Fibroblast of peridontal ligament (primary cell): ENCODE measurements around the gene LY6G5B.

Experiments
- DNase-seq: peaks from one replicate; pipeline ENCODE4 v3.0.0-alpha.2; 2010; ENCODE audit errors: extremely low read depth

Gene LY6G5B, protein sequence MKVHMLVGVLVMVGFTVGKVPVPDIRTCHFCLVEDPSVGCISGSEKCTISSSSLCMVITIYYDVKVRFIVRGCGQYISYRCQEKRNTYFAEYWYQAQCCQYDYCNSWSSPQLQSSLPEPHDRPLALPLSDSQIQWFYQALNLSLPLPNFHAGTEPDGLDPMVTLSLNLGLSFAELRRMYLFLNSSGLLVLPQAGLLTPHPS

DNA sequence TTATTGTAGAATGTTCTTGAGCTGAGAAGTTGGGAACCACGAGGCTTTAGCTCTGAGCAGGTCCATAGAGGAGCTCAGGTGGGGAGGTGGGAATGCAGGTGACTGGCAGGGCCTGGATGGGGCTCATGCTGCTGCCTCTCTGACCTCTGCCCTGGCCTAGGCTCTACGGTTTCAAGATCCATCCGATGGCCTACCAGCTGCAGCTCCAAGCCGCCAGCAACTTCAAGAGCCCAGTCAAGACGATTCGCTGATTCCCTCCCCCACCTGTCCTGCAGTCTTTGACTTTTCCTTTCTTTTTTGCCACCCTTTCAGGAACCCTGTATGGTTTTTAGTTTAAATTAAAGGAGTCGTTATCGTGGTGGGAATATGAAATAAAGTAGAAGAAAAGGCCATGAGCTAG is at the start of gene LY6G5B:
Gene LY6G5B, plus strand, starts transcription at position 301 of the 400 bp plus-strand sequence. CDS start 975 bp downstream, outside the sequence.
- no peak for DNase-seq

DNA sequence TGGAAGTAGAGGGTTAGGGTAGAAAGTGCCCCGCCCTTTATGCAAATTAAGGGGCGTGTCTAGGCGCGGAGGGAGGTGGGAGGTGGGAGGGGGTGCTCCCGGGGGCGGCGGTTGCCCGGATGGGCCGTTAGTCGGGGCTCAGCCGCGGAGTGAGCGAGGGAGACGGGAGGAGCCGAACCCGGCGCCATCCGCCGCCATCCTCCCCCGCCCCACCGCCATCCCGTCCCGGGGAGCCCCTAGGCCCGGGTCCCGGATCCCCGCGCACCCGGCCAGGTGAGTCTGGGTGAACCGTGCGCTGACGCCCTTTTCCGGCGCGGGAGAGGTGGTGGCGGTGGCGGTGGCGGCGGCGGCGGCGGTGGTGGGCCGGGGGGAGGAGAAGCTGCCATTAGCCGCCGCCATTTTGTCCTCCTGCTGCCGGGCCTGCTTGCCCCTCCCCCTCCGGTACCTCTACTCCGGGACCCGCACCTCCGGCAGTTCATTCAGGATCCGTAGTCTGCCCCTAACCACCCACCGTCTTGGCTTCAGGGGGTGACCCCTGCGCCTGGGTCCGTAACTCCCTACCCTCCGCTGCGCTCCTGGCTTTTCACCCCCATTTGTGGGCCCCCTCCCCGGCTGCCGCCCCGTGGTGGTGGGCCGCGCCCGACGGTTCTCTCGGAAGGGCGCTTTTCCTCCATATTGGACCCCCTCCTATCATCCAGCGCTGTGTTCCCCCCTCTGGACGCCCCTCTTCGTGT is 49.0 kb upstream of the LY6G5B start, which contains the start of gene PRRC2A:
Gene PRRC2A, plus strand, starts transcription at position 130 of the 734 bp plus-strand sequence. CDS start 2,075 bp downstream, outside the sequence.
- DNase-seq, result peak; percentile 48

DNA sequence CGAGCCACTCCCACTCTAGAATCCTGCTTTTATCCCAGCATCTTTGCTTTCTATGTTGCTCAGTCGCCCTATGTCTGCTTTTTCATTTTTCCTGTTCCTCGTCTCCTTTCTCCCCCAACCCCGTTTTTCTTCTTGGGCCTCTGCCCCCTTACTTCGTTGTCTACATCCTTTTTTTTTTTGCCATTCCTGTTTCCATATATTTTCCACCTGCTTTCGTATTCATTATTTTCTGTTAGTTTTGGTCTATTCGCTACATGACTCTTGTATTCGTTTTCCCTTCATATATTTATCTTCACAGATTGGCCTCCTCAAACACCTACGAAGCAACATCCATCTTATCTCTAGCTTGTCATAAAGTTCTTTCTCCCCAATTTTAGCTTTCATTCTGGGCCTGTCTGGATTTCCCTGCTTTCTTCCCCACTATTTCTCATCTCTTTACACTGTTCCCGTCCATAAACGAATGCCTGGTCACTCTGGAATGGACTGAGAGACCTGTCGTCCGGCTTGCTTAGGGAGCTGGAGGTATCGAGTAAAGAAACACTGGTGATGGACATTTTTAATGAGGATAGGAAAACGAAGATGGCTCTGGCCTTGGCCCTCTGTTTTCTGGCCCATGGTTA is 48.3 kb upstream of the LY6G5B start:
- no peak for DNase-seq

DNA sequence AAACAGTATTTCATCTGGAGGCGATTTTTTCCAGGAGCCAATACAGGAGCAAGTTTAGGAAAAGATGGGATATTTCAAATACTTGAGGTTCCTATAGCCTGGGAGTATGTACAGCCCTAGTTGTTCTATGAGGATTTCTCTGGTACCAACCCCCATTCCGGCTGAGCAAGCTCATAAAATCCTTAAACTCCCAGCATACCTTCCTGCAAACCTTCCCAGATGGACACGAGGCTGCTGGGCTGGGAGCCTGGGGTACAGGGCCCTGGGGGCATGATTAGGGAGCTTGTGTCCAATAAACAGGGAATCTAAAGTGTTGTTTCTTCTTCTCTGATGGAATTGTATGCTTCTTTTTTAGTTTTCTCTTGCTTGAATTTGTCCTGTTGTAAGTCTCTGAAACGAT is 47.8 kb upstream of the LY6G5B start:
- DNase-seq, result peak; percentile 20

DNA sequence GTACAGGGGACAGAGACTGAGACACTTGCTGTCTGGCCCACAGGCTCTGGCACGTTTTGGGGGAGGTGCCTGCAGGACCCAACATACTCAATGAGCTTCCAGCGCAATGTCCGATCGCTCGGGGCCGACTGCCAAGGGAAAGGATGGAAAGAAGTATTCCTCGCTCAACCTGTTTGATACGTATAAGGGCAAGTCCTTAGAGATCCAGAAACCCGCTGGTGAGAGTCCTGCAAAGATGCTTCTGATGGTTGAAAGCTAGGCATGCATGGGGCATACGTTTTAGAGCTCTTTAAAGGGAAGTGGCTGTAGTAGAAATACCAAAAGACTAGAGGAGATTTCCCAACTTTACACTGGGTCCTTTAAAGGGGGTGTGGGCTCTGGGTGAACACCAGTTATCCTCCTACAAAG is 47.1 kb upstream of the LY6G5B start:
- DNase-seq, result no peak

DNA sequence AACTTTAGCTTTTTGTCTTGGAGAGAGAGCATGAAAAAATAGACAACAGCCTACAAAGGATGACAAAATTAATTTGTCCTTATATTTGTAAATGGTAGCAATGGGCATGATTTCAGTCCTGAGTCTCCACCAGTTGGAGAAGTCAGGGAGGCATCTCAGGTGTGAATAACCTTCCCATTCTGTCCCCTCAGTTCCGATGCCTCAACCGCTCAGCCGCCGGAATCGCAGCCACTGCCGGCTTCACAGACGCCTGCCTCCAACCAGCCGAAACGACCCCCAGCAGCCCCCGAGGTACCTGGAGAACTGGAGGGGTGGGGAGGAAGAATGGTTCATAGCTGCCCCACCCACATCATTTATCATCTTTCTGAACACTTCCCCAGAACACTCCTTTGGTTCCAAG is 45.7 kb upstream of the LY6G5B start:
- no peak for DNase-seq

DNA sequence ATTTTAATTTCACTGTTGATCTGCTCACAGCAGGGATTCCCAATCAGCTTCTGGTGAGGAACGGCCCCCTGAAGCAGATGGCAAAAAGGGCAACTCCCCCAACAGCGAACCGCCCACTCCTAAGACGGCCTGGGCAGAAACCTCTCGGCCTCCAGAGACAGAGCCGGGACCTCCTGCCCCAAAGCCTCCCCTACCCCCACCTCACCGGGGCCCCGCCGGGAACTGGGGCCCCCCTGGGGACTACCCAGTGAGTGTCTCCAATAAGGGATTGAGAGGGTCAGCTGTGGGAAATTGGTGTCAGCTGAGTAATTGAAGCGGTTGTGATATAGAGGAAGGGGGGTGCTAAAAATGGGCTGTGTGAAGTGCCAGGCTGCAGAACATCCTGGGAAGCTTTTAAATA is 42.8 kb upstream of the LY6G5B start:
- DNase-seq, result no peak

DNA sequence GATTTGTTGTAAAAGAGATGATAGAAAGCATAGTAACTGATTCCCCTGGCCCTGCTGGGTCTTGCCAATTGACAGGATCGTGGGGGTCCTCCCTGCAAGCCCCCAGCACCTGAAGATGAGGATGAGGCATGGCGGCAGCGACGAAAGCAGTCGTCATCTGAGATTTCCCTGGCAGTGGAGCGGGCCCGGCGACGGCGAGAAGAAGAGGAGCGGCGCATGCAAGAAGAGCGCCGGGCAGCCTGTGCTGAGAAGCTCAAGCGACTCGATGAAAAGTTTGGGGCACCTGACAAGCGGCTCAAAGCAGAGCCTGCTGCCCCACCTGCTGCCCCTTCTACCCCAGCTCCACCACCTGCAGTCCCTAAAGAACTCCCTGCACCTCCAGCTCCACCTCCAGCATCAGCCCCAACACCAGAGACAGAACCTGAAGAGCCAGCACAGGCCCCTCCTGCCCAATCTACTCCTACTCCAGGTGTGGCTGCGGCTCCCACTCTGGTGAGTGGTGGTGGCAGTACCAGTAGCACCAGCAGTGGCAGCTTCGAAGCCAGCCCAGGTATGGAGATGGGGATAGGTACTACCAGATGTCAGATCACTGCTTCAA is 42.0 kb upstream of the LY6G5B start:
- no peak for DNase-seq

DNA sequence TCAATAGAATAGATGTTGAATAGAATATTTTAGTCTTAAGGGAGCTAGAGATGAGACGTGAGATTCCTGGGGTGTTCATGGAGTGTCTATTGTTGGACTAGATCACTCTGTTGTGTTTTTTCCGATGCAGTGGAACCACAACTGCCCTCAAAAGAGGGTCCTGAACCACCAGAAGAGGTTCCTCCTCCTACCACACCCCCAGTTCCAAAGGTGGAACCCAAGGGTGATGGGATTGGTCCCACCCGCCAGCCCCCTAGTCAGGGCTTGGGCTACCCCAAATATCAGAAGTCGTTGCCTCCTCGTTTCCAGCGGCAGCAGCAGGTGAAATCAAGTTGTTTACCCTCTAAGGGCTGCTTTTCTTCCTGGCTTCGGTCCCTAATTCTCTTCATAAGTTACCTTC is 40.8 kb upstream of the LY6G5B start:
- no peak for DNase-seq

DNA sequence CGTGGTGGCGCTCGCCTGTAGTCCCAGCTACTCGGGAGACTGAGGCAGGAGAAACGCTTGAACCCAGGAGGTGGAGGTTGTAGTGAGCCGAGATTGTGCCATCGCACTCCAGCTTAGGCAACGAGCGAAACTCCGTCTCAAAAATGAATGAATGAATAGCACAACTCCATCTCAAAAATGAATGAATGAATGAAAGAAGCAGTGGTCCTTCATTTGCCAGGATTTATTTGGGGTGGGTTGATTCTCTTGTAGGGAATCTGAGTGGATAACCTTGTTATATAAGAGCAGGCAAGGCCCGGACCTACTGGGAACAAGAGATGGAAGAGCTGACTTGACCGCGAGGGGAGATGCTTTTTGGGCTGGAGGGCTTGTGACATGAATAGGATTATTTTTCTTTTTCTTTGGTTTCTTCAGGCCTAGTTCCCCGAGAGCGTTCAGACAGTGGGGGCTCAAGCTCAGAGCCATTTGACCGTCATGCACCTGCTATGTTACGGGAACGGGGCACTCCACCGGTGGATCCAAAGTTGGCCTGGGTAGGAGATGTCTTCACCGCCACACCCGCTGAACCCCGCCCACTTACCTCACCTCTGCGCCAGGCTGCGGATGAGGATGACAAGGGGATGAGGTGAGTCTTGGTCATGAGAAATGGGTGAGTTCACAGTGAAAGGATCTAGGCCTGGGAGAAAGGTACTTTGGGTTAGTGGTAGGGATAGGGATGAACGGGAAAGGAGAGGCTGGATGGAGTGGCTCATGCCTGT is 39.4 kb upstream of the LY6G5B start:
- DNase-seq, result no peak

DNA sequence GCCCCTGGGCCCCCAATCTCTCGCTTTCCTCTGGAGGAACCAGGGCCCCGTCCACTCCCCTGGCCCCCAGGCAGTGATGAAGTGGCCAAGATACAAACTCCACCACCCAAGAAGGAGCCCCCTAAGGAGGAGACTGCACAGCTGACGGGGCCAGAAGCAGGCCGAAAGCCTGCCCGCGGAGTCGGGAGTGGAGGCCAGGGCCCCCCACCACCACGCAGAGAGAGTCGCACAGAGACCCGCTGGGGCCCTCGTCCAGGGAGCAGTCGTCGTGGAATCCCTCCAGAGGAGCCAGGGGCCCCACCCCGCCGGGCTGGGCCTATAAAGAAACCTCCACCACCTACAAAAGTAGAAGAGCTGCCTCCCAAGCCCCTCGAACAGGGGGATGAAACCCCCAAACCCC is 38.6 kb upstream of the LY6G5B start:
- no peak for DNase-seq

DNA sequence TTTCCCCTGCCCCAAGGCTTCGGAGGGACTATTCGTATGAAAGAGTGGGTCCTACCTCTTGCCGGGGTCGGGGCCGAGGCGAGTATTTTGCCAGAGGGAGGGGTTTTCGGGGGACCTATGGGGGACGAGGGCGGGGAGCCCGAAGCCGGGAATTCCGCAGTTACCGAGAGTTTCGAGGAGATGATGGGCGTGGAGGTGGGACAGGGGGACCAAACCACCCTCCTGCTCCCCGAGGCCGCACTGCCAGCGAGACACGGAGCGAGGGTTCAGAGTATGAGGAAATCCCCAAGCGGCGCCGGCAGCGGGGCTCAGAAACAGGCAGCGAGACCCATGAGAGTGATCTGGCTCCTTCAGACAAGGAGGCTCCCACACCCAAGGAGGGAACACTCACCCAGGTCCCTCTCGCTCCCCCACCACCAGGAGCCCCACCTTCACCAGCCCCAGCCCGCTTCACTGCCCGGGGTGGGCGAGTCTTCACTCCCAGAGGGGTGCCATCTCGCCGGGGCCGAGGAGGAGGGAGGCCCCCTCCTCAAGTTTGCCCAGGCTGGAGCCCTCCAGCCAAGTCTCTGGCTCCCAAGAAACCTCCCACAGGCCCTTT is 38.0 kb upstream of the LY6G5B start:
- DNase-seq, result no peak

DNA sequence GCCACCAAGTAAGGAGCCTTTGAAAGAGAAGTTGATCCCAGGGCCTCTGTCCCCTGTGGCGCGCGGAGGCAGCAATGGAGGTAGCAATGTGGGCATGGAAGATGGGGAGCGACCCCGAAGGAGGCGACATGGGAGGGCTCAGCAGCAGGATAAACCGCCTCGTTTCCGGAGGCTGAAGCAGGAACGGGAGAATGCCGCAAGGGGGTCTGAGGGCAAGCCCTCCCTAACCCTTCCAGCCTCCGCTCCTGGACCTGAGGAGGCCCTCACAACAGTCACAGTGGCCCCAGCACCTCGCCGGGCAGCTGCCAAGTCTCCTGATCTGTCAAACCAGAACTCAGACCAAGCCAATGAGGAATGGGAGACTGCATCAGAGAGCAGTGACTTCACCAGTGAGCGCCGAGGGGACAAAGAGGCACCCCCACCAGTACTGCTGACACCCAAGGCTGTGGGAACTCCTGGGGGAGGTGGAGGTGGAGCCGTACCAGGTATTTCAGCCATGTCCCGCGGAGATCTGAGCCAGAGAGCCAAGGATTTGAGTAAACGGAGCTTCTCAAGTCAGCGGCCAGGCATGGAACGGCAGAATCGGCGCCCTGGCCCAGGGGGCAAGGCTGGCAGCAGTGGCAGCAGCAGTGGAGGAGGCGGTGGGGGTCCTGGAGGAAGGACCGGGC is 37.4 kb upstream of the LY6G5B start:
- no peak for DNase-seq

DNA sequence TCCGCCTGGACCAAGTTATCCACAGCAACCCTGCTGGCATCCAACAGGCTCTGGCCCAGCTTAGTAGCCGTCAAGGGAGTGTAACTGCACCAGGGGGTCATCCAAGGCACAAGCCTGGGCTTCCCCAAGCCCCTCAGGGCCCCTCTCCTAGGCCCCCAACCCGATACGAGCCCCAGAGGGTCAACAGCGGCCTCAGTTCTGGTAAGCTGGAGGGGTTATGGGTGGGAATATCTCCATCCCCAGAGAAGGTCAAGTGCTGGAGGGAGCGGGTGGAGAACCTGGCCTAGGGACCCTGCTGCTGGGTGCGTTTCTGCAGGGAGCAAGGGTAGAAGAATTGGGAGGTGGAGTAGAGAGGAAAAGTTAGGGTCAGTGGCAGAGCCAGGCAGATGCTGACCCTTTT is 36.3 kb upstream of the LY6G5B start:
- no peak for DNase-seq

DNA sequence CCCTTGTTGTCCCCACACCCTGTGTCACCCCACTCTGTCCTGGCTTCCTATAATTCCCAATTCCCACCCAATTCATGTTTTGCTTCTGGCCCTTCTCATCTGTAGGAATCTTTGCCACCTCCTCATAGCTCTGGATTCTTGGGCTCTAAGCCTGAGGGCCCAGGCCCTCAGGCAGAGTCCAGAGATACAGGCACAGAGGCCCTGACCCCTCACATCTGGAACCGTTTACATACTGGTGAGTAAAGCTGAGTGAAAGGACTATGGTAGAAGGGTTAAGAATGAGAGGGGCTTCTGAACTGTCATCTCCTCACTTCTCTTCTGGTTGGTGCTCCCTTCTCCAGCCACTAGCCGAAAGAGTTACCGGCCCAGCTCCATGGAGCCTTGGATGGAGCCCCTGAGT is 35.6 kb upstream of the LY6G5B start:
- peak; percentile 14 for DNase-seq

DNA sequence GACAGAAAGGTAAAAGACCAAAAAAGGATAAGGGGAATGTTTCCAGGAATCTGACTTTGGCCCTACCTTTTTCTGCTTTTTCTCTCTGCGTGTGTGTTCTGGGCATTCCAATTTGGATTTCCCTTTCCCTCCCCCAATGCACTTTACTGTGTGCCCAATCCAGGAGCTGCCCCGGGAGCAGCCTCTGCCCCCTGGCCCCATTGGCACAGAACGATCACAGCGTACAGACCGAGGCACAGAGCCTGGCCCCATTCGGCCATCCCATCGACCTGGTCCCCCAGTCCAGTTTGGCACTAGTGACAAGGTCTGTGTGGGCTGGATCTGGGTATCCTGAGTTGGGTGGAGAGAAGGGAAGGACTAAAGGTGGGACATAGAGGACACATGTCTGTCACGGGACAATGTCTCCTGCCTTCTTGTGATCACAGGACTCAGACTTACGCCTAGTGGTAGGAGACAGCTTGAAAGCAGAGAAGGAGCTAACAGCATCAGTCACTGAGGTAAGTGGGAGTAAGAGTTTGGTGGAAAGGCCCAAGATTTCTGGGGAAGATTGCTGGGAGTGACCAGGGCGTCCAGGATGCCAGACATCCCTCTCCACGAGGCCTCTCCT is 34.7 kb upstream of the LY6G5B start:
- no peak for DNase-seq

DNA sequence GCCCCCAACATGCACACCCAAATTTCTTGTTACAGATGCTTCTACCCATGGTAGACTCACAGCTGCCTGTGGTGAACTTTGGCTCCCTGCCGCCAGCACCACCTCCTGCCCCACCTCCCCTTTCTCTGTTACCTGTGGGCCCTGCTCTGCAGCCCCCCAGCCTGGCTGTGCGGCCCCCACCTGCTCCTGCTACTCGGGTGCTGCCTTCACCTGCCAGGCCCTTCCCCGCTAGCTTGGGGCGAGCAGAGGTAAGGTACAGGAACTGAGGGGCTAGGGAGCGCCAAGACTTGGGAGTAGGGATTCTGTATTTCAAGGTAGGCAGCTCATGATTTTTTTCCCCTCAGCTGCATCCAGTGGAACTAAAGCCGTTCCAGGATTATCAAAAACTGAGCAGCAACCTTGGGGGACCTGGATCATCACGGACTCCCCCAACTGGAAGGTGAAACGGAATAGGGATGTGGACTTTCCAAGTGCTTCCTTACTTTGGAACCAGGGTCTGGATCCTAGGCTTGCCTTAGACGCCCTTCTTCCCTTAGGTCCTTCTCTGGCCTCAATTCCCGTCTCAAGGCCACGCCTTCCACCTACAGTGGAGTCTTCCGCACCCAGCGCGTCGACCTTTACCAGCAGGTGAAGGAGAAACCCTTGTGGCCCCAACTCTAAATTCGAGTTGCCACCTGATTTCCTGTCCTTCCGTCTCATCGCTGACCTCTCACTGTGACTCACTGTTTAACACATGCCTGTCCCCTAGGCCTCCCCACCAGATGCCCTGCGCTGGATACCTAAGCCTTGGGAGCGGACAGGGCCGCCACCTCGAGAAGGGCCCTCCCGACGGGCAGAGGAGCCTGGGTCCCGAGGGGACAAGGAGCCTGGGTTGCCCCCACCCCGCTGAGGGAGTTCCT is 32.8 kb upstream of the LY6G5B start:
- no peak for DNase-seq

DNA sequence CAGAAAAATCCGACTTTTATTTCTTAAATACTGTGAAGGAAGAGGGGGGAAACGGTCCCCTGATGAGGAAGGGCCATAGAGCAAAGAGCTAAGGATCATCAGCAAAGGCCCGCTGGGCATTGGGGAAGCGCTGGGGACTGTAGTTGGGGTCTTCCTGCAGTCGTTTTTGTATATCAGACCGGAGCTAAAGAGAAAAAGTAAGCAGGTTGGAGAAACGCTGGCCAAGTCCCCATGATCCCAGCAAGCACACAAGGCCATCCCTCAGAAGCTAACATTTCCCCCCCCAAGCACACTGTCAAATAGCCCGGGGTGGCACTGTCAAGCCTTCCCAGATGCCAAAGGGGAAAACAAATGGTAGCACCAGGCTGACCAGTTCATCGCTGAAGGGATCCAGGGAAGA is 30.7 kb upstream of the LY6G5B start:
- DNase-seq, result no peak

DNA sequence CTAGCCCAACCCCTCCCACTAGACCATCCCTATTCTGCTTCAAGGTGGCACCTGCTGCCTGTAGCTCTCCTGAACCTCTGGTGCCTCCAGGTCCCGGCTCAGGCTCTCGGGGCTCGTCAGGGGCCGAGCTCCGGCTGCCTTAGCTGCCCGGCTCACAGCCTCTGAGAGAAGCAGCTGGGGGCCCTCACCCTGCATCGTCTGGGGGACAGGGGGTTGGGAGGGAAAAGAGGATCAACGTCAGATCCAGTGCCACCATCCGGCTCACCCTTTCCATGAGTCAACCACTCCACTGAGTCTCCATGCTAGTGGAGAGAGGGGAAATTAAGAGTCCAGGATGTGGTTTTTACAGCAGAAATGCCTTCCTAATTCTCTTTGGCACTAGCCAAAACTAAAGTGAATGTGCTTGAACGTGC is 30.3 kb upstream of the LY6G5B start:
- peak; percentile 55 for DNase-seq
